ENCODE measurements around the gene EOMES. TPM values are rescaled to one million over a fixed set of nuclear protein-coding genes. Genes with fewer than 3 reads are reported as not detected.

The EOMES gene
- total RNA-seq, 1 donor from 2014 or later: not detected

GRCh38 chr3:27758083-27758482 is 36.0 kb upstream of the EOMES start:
- no peaks in the 10 kb centered on the region for H3K79me2 ChIP-seq (ENCODE audit: insufficient read depth, low read length)
- H3K27ac ChIP-seq (ENCODE audit: low read depth, low read length): no peak overlapping the region
- H3K9ac ChIP-seq (ENCODE audit: low read length): no peak overlapping the region
- H3K4me3 ChIP-seq (ENCODE audit: insufficient read depth, low read depth, low read length): no peak overlapping the region
- TF ChIP-seq EZH2 (IDR thresholded peaks at IDR 0.05; ENCODE audit: insufficient read depth, low read length): no peak
- TF ChIP-seq CTCF (IDR thresholded peaks at IDR 0.05; ENCODE audit: insufficient read depth, low read depth, low read length): no peak
- H3K9me3 Mint-ChIP-seq (ENCODE audit: unreplicated experiment): no peaks in the 10 kb centered on the region
- H3K4me1 ChIP-seq (ENCODE audit: insufficient read depth, low read length): no peaks in the 10 kb centered on the region
- peaks cover 5% of the 10 kb centered on the region for H3K27me3 Mint-ChIP-seq (ENCODE audit: low read depth, unreplicated experiment)
- no peak overlapping the region for H2AFZ ChIP-seq (ENCODE audit: low read depth, low read length)
- H3K4me3 Mint-ChIP-seq (ENCODE audit: unreplicated experiment): no peak overlapping the region
- no peaks in the 10 kb centered on the region for H4K20me1 ChIP-seq (ENCODE audit: insufficient read depth, low read length)
- no peaks in the 10 kb centered on the region for H3K9me3 ChIP-seq (ENCODE audit: insufficient read depth, low read depth, low read length)
- no peak overlapping the region for H3K27ac Mint-ChIP-seq (ENCODE audit: unreplicated experiment)
- no peak overlapping the region for H3K4me2 ChIP-seq (ENCODE audit: low read length)
- no peaks in the 10 kb centered on the region for H3K36me3 Mint-ChIP-seq (ENCODE audit: low read depth, unreplicated experiment)
- no peaks in the 10 kb centered on the region for H3K36me3 ChIP-seq (ENCODE audit: insufficient read depth, low read length)
- FAIRE-seq (no peak), DNase-seq (ENCODE audit: low read depth) (peak; percentile 46)
- peaks cover 4% of the 10 kb centered on the region for H3K4me1 Mint-ChIP-seq (ENCODE audit: low read depth, unreplicated experiment)
- H3K27me3 ChIP-seq (ENCODE audit: insufficient read depth, low read length): no peaks in the 10 kb centered on the region

- peaks cover 4% of the 10 kb centered on the region for H3K4me1 Mint-ChIP-seq (ENCODE audit: low read depth, unreplicated experiment)
- no peaks in the 10 kb centered on the region for H3K36me3 Mint-ChIP-seq (ENCODE audit: low read depth, unreplicated experiment)
- no peak overlapping the region for H3K4me2 ChIP-seq (ENCODE audit: low read length)
- H3K9ac ChIP-seq (ENCODE audit: low read length): no peak overlapping the region
- H3K9me3 Mint-ChIP-seq (ENCODE audit: unreplicated experiment): no peaks in the 10 kb centered on the region
- H4K20me1 ChIP-seq (ENCODE audit: insufficient read depth, low read length): no peaks in the 10 kb centered on the region
- FAIRE-seq: no peak
- no peak for DNase-seq (ENCODE audit: low read depth)
- H3K27me3 Mint-ChIP-seq (ENCODE audit: low read depth, unreplicated experiment): peaks cover 5% of the 10 kb centered on the region
- H2AFZ ChIP-seq (ENCODE audit: low read depth, low read length): no peak overlapping the region
- H3K27ac ChIP-seq (ENCODE audit: low read depth, low read length): no peak overlapping the region
- H3K79me2 ChIP-seq (ENCODE audit: insufficient read depth, low read length): no peaks in the 10 kb centered on the region
- no peak overlapping the region for H3K27ac Mint-ChIP-seq (ENCODE audit: unreplicated experiment)
- H3K36me3 ChIP-seq (ENCODE audit: insufficient read depth, low read length): no peaks in the 10 kb centered on the region
- no peak overlapping the region for H3K4me3 ChIP-seq (ENCODE audit: insufficient read depth, low read depth, low read length)
- H3K9me3 ChIP-seq (ENCODE audit: insufficient read depth, low read depth, low read length): no peaks in the 10 kb centered on the region
- no peaks in the 10 kb centered on the region for H3K27me3 ChIP-seq (ENCODE audit: insufficient read depth, low read length)
- no peak overlapping the region for H3K4me3 Mint-ChIP-seq (ENCODE audit: unreplicated experiment)
- H3K4me1 ChIP-seq (ENCODE audit: insufficient read depth, low read length): no peaks in the 10 kb centered on the region
- no peak for TF ChIP-seq EZH2 (IDR thresholded peaks at IDR 0.05; ENCODE audit: insufficient read depth, low read length)
- no peak for TF ChIP-seq CTCF (IDR thresholded peaks at IDR 0.05; ENCODE audit: insufficient read depth, low read depth, low read length)
Observed at GRCh38 chr3:27756877-27757276, 34.8 kb upstream of the EOMES start.

- H3K27ac Mint-ChIP-seq (ENCODE audit: unreplicated experiment): no peak overlapping the region
- Histone ChIP-seq H2AFZ (ENCODE audit: low read depth, low read length) (no peak overlapping the region), H4K20me1 (ENCODE audit: insufficient read depth, low read length) (no peaks in the 10 kb centered on the region), H3K4me2 (ENCODE audit: low read length) (no peak overlapping the region), H3K27ac (ENCODE audit: low read depth, low read length) (no peak overlapping the region), H3K27me3 (ENCODE audit: insufficient read depth, low read length) (no peaks in the 10 kb centered on the region), H3K79me2 (ENCODE audit: insufficient read depth, low read length) (no peaks in the 10 kb centered on the region), H3K9me3 (ENCODE audit: insufficient read depth, low read depth, low read length) (no peaks in the 10 kb centered on the region), H3K9ac (ENCODE audit: low read length) (no peak overlapping the region), H3K4me1 (ENCODE audit: insufficient read depth, low read length) (no peaks in the 10 kb centered on the region), H3K4me3 (ENCODE audit: insufficient read depth, low read depth, low read length) (no peak overlapping the region), H3K36me3 (ENCODE audit: insufficient read depth, low read length) (no peaks in the 10 kb centered on the region)
- DNase-seq (ENCODE audit: low read depth) (no peak), FAIRE-seq (no peak)
- H3K9me3 Mint-ChIP-seq (ENCODE audit: unreplicated experiment): no peaks in the 10 kb centered on the region
- no peak overlapping the region for H3K4me3 Mint-ChIP-seq (ENCODE audit: unreplicated experiment)
- TF ChIP-seq CTCF (IDR thresholded peaks at IDR 0.05; ENCODE audit: insufficient read depth, low read depth, low read length): no peak
- TF ChIP-seq EZH2 (IDR thresholded peaks at IDR 0.05; ENCODE audit: insufficient read depth, low read length): no peak
- H3K36me3 Mint-ChIP-seq (ENCODE audit: low read depth, unreplicated experiment): no peaks in the 10 kb centered on the region
- H3K4me1 Mint-ChIP-seq (ENCODE audit: low read depth, unreplicated experiment): peaks cover 7% of the 10 kb centered on the region
- peaks cover 5% of the 10 kb centered on the region for H3K27me3 Mint-ChIP-seq (ENCODE audit: low read depth, unreplicated experiment)
Observed at GRCh38 chr3:27752926-27753325, 30.8 kb upstream of the EOMES start.
